Measurements from ENCODE around the gene C19orf67. TPM values are rescaled to one million over a fixed set of nuclear protein-coding genes. Genes with fewer than 3 reads are reported as not detected.

C19orf67 gene
- total RNA-seq, 1 experiment from 2014 or later = not detected

GRCh38 chr19:14086098-14086497 lies 515 bp upstream of the C19orf67 start:
- DNase-seq (ENCODE audit: low spot score) = no peak

GRCh38 chr19:14082675-14082960 lies 3.0 kb downstream of the C19orf67 start:
- no peak for DNase-seq (ENCODE audit: low spot score)

DNA sequence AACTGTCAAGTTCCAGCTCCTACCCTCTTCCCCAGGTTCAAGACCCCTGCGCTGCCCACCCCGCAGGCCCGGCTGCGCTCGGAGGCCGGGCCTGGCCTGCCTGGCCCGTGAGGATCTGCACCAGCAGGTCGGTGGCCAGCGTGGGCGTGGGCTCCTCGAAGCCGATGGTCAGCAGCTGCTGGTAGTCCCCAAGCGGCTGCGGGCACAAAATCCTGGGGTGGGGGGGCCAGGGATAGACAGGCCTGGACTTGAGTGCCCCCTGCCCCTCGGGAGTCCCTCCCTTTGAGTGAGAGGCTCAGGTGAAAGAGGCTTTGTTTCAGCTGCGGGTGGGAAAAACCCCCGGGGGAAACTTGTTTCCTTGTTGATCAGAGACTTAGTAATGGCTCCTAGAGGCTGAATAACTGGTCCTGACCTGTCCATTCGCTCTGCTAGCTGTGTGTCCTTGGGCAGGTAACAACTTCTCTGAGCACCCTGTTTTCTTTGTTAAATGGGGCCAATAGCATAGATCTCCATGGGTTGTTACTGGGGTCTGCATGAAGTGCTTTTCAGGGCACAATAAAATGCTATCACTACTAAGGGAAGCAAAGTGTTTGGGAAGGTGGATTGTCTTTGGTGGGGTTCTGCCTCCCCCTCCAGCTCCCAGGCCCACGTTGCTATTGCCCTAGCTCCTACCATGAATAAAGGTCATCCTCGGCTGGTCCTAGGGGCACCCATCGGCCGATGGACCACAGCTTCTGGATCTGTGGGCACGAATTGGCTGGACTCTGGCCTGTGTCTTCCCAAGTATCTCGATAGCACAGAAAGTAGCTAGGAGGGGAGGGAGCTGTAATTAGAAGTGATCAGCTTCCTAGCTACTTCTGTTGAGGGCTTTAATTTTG lies 3.5 kb downstream of the C19orf67 start:
- no peak for DNase-seq (ENCODE audit: low spot score)

DNA sequence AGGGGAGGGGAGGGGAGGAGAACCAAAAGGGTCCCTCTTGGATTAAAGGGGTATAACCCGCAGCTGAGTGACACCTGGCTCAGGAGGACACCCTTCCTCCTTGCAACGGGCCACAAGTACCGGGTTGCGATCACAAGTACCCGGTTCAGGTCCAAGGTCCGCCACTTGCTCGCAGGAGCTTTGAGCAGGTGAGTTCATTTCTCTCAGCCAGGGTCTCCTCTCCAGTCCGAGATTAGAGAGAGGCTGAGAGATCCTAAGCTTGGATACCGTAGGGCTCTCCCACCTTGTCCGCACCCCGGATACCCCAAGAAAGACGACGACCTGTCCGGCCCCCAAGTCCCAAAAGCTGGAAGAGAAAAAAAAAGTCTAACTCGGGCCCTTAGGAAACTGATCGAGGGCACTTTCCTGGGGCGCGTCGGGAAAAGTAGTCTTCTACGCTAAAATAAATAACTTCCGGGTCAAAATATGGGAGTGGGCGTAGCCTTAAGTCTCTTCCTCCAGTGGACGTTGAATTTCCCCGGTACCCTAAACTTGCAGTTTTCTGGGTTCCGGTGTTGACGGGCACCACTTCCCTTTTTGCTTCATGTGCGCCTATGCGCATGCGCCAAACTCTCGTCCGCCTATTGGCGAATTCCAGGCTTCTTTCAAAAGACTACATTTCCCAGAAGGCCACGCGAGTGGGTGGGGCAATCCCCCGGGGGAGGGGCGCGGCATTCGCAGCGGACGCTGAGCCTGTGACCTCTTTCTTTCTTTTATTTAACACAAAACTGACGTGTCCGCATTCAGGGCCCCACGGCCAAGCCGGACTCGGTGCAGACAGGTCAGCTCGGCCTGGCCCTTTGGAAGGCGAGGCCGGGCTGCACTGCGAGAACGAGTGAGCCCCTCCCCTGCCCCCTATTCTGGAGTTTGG lies 4.4 kb downstream of the C19orf67 start:
- peak; percentile 99 for DNase-seq (ENCODE audit: low spot score)

DNA sequence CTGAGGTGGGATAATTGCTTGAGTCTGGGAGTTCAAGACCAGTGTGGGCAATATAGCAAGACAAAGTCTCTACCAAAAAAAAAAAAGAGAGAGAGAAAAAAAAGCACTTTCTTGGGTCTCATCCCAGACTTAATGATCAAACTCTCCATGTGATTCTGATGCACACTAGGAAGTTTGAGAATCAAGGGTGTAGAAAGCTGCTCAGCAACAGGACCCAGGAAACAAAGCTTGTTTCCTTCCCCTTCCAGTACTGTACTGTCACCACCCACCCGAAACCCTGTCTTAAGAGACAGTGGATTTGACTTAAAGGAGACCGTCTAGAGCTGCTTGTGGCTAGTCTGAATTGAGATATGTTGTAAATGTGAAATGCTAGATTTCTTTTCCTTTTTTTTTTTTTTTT lies 7.2 kb downstream of the C19orf67 start:
- no peak for DNase-seq (ENCODE audit: low spot score)

GRCh38 chr19:14073925-14074838 lies 11.4 kb downstream of the C19orf67 start:
- no peak for DNase-seq (ENCODE audit: low spot score)

DNA sequence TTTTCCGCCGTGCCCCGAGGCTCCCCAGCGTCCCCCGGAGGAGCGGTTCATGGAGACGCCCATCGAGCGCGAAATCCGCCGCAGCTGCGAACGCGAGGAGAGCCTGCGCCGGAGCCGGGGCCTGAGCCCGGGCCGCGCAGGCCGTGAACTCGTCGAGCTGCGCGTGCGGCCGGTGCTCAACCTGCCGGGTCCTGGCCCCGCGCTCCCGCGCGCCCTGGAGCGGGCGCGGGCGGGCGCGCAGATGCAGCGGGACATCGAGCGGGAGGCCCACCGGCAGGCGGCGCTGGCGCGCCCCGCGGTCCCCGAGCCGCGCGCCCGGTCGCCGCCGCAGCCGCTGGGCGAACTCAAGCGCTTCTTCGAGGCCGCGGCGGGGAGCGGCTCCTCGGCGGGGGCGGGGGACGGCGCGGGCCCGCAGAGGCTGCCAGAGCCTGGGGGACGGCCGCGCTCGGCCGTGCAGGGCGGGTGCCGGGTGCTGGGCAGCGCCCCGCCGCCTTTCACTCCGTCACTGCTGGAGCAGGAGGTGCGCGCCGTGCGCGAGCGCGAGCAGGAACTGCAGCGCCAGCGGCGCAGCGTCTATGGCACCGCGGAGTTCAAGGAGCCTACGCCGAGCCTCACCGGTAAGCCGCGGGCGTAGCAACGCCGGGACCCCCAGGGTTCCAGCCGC lies 12.2 kb downstream of the C19orf67 start:
- DNase-seq (ENCODE audit: low spot score) = peak; percentile 73

DNA sequence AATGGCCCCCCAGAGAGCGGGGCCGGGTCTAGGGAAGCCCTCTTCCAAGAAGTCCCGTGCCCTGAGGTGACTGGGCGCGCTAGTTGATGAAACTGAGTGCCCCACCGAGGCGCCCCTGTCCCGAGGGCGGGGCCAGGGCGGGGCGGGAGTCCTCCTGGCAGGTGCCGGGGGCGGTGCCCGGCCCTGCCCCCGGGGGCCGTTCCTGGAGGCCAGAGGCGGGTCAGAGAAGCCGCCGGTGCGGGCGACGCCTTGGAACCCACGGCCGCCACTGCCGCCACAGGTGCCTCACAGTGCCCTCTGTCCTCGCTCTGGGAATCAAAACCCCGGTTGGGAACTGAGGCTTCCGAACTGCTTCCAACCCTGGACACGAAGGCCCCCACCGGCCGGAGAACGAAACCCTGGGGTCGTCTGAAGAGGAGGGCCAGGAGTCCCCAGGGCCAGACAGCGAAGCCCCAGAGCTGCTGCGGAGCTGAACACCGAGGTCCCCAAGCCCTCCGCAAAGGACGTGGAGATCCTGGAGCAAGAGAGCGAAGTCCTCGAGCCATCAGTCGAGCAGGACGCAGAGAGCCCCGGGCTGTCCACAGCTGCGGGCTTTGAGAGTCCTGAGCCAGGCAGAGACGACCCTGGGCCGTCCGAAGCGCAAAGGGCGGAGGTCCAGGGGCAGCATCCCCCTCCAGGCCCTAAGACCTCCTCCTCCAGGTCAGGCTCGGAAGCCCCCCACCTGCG lies 12.9 kb downstream of the C19orf67 start, which contains the start of gene MISP3:
Gene MISP3 (plus strand): TSS at position 252 of the 726 bp plus-strand sequence. CDS start 524 bp downstream, outside the sequence.
- DNase-seq (ENCODE audit: low spot score) = no peak

DNA sequence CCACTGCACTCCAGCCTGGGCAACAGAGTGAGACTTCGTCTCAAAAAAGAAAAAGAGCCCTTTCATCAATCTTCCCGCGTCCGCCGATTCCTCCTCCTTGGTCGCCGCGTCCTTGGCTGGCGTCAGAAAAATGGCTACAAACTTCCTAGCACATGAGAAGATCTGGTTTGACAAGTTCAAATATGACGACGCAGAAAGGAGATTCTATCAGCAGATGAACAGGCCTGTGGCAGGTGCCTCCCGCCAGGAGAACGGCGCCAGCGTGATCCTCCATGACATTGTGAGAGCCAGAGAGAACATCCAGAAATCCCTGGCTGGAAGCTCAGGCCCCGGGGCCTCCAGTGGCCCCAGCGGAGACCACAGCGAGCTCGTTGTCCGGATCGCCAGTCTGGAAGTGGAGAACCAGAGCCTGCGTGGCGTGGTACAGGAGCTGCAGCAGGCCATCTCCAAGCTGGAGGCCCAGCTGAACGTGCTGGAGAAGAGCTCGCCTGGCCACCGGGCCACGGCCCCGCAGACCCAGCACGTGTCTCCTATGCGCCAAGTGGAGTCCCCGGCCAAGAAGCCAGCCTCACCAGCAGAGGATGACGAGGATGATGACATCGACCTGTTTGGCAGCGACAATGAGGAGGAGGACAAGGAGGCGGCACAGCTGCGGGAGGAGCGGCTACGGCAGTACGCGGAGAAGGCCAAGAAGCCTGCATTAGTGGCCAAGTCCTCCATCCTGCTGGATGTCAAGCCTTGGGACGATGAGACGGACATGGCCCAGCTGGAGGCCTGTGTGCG lies 15.1 kb downstream of the C19orf67 start:
- DNase-seq (ENCODE audit: low spot score) = no peak

DNA sequence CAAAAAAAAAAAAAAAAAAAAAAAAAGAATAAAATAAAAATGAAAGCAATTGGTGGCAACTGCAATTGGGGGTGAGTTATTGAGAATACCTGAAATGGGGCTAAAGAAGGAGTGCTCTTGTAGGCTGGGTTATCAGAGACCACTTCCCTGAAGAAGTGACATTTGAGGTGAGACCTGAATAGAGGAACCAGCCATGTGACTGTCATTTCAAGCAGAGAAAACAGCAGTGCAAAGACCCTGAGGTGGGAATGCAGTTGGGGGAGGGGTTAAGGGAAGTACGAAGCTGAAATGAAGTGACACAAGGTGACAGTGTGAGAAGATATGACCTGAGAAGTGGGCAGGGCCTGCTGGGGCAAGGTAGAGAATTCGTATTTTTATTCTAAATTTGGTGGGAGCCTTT lies 19.4 kb downstream of the C19orf67 start:
- no peak for DNase-seq (ENCODE audit: low spot score)

- DNase-seq (ENCODE audit: low spot score) = no peak
Measured at GRCh38 chr19:14063105-14063504, 22.5 kb downstream of the C19orf67 start.

DNA sequence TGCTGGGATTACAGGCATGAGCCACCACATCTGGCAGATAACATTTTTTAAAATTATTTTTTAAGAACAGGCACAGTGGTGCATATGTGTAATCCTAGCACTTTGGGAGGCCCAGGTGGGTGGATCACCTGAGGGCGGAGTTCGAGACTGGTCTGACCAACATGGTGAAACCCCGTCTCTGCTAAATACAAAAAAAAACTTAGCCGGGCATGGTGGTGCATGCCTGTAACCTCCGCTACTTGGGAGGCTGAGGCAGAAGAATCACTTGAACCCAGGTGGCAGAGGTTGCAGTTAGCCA lies 23.1 kb downstream of the C19orf67 start:
- no peak for DNase-seq (ENCODE audit: low spot score)

DNA sequence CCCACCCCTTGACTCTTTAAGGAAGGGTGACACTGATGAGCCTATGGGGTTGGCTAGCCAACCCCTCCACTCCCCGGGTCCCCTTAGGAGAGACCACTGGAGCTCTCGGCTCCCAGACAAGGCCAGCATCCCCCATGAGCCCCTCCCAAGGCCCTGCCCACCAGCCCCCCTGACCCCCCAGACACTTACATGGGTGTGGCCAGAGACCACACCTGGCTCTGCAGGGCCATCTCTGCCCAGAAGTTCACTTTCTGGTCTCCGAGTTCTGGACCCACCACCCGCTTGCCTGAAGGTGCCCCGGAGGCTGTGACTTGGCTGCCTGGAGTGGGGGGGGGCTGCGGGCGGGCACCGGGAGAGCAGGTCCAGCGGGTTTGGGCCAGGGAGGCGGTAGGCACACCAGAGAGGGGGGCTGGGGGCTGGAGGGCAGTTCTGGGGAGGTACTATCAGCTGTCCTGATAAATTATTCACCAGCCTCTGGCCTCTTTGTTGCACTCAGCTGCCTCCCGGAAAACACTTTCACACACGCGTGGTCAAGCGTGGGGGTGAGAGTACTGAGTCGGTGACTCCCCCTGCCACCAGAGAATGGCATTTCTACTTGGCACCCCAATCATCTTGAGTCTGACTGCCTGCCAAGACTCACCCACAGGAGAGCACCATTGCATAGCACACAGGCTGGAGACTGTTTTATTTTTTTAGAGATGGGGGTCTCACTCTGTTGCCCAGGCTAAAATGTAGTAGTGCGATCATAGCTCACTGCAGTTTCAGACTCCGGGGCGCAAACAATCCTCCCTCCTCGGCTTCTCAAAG lies 23.6 kb downstream of the C19orf67 start, which contains the start of gene PALM3:
Gene PALM3 (minus strand): TSS at position 326 of the 807 bp plus-strand sequence. CDS start 96 bp downstream, at position 230.
- DNase-seq (ENCODE audit: low spot score) = no peak

DNA sequence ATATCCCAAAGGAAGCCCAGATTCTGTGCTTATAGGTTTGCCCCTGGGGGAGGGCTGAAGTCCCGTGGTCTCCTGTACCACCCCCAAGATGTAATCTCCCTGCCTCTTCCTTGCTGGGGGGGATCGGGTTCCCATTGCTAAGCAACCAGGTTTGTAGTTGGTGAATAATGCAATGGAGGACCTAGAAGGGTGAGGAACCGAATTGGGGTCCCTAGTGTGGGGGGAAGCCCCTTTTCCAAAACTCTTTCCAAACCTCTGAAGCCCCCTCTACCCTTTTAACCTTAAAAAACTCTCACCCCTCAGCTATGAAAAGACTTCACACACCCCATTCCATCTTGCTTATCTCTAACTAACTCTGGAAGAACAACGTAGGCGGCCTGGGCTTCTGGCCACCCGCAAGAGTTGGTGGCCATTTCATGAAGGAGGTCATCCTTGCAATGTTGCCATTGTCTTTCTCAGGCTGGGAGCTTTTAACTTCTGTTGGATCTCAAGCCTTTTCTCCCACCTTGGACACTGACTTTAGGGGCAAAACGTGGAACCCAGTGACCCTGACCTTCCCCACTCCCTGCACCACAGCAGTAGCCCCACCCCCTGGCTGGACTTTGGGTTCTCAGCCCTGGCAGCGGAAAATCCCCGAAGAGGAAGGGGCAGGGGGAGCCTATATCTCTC lies 24.4 kb downstream of the C19orf67 start:
- no peak for DNase-seq (ENCODE audit: low spot score)

GRCh38 chr19:14059652-14060155 lies 25.9 kb downstream of the C19orf67 start:
- no peak for DNase-seq (ENCODE audit: low spot score)

DNA sequence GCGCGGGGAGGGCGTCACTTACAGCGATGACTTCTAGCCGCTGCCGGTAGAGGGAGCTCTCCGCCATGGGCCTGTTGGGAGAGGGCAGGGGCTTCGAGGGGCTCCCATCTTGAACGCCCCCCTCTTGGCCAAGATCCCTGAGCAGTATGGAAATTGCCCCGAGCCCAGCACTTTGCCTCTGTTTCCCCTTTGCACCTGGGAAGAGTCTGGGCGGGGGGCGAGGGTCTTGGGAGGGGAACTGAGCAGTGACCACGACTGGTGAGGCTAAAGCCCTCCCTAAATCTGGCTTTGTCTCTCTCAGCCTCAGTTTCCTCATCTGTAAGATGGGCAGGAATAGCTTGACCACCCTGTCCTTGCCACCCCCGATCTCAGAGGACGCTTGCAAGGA lies 26.5 kb downstream of the C19orf67 start:
- DNase-seq (ENCODE audit: low spot score) = no peak

- DNase-seq (ENCODE audit: low spot score) = no peak
Measured at GRCh38 chr19:14058182-14059092, 27.1 kb downstream of the C19orf67 start.
